Left ventricle myocardium inferior (tissue), 1 donor: ENCODE results near the gene PIP4K2A. TPM values are rescaled to one million over a fixed set of nuclear protein-coding genes. Genes with fewer than 3 reads are reported as not detected.
"Not testable (repeated sequence)": the region's sequence is repeated elsewhere in the genome, so short reads cannot be mapped to it uniquely, and the experiment has no call there.

Experiments
- DNase-seq: peaks from one replicate; pipeline ENCODE4 v3.0.0-alpha.2; 2020
- H3K27ac ChIP-seq: fragments of 200-600 bp; replicated peaks from 2 replicates; pipeline ENCODE4 v1.8.0; 2021
- H3K27me3 ChIP-seq: fragments of 200-600 bp; 2 replicates; pipeline ENCODE4 v1.8.0; 2021; ENCODE audit warnings: low read depth
- H3K36me3 ChIP-seq: fragments of 200-600 bp; 2 replicates; pipeline ENCODE4 v1.8.0; 2021
- H3K4me1 ChIP-seq: fragments of 200-600 bp; 2 replicates; pipeline ENCODE4 v1.8.0; 2021
- H3K4me3 ChIP-seq: fragments of 200-600 bp; 2 replicates; pipeline ENCODE4 v1.8.0; 2021; ENCODE audit warnings: mild to moderate bottlenecking, moderate library complexity
- H3K9me3 ChIP-seq: fragments of 200-600 bp; replicated peaks from 2 replicates; pipeline ENCODE4 v1.8.0; 2021
- CTCF ChIP-seq: fragments of 200-600 bp; IDR thresholded peaks from 2 replicates; pipeline ENCODE4 v1.8.0; 2021; ENCODE audit warnings: antibody characterized with exemption, mild to moderate bottlenecking, borderline replicate concordance
- intact Hi-C: fragments of 100-400 bp; cut with micrococcal nuclease; formaldehyde crosslinking; loops from one replicate; pipeline ENCODE4 v1.11.0; 2022
- total RNA-seq: library from RNA; stranded (reverse); fragmentation: NEBNext Ultra II Directional; extraction: Animal tissue kit (Norgen Biotek cat#: 25700); gene quantifications from one replicate; pipeline ENCODE4 v1.2.1, GENCODE V29; 2021
- donor health status: DM: no; HTN: yes; CAD: no; lungs with severe emphysema.

PIP4K2A gene
- total RNA-seq, 1 donor from 2014 or later: 12.6 TPM

GRCh38 chr10:22508214-22508613 is 206.2 kb downstream of the PIP4K2A start:
- H3K27ac ChIP-seq, H3K4me3 ChIP-seq, DNase-seq, H3K4me1 ChIP-seq, intact Hi-C loops, H3K36me3 ChIP-seq, H3K27me3 ChIP-seq: not testable (repeated sequence)
- peaks cover 20% of the 10 kb centered on the region for H3K9me3 ChIP-seq

- no peak overlapping the region for H3K27ac ChIP-seq
- no peaks in the 10 kb centered on the region for H3K36me3 ChIP-seq
- peaks cover 9% of the 10 kb centered on the region for H3K9me3 ChIP-seq
- intact Hi-C loops: no loop called here
- peaks cover under 1% of the 10 kb centered on the region for H3K4me1 ChIP-seq
- no peak overlapping the region for H3K4me3 ChIP-seq
- no peak for TF ChIP-seq CTCF
- no peak for DNase-seq
- H3K27me3 ChIP-seq: no peaks in the 10 kb centered on the region
Observed at GRCh38 chr10:22505911-22506685, 208.3 kb downstream of the PIP4K2A start.

GRCh38 chr10:22504766-22505165 is 209.6 kb downstream of the PIP4K2A start:
- Histone ChIP-seq H3K9me3 (peaks cover 9% of the 10 kb centered on the region), H3K4me1 (peaks cover 6% of the 10 kb centered on the region), H3K27ac (no peak overlapping the region), H3K36me3 (no peaks in the 10 kb centered on the region), H3K4me3 (no peak overlapping the region), H3K27me3 (no peaks in the 10 kb centered on the region)
- intact Hi-C loops: no loop called here
- no peak for DNase-seq
- TF ChIP-seq CTCF: no peak

- no peaks in the 10 kb centered on the region for H3K36me3 ChIP-seq
- intact Hi-C loops: no loop called here
Observed at GRCh38 chr10:22503315-22504088, 210.9 kb downstream of the PIP4K2A start.

GRCh38 chr10:22501863-22502262 is 212.5 kb downstream of the PIP4K2A start:
- Histone ChIP-seq H3K27me3 (peaks cover 7% of the 10 kb centered on the region), H3K4me3 (no peak overlapping the region), H3K4me1 (peaks cover 6% of the 10 kb centered on the region), H3K36me3 (no peaks in the 10 kb centered on the region), H3K9me3 (no peaks in the 10 kb centered on the region), H3K27ac (no peak overlapping the region)
- intact Hi-C loops: no loop called here
- no peak for TF ChIP-seq CTCF
- DNase-seq: no peak

More at GRCh38 chr10:22503315-22504088, 210.9 kb downstream of the PIP4K2A start:
- Histone ChIP-seq H3K4me1 (peaks cover 6% of the 10 kb centered on the region), H3K9me3 (no peaks in the 10 kb centered on the region), H3K27me3 (peaks cover 1% of the 10 kb centered on the region), H3K27ac (no peak overlapping the region), H3K4me3 (no peak overlapping the region)
- no peak for DNase-seq
- no peak for TF ChIP-seq CTCF

GRCh38 chr10:22501413-22501812 is 213.0 kb downstream of the PIP4K2A start:
- intact Hi-C loops: no loop called here
- TF ChIP-seq CTCF: no peak
- Histone ChIP-seq H3K9me3 (no peaks in the 10 kb centered on the region), H3K27me3 (peaks cover 7% of the 10 kb centered on the region), H3K4me3 (no peak overlapping the region), H3K36me3 (no peaks in the 10 kb centered on the region), H3K4me1 (peaks cover 6% of the 10 kb centered on the region), H3K27ac (no peak overlapping the region)
- no peak for DNase-seq
